Esophagus muscularis mucosa (tissue), 4 donors: Measurements from ENCODE around the gene ARMC12. TPM values are rescaled to one million over a fixed set of nuclear protein-coding genes. Genes with fewer than 3 reads are reported as not detected.
"Not testable (repeated sequence)": the region's sequence is repeated elsewhere in the genome, so short reads cannot be mapped to it uniquely, and the experiment has no call there.

Experiments
- DNase-seq: peaks from one replicate; pipeline ENCODE4 v3.0.0-alpha.2; 2017; ENCODE audit errors: extremely low spot score
- H3K27ac ChIP-seq, 4 donors: fragments of 200-600 bp; sonication (generic); replicated peaks in 1 of 4; 1 replicate in 3 of 4; 2 replicates in 1 of 4; pipeline ENCODE4 v1.5.1; 2016 to 2019; ENCODE audit warnings: mild to moderate bottlenecking in 1 of 4
- H3K27me3 ChIP-seq, 4 donors: fragments of 200-600 bp; sonication (generic); one replicate each; pipeline versions ENCODE4 v1.5.1 to v1.6.0; 2016 to 2019
- H3K36me3 ChIP-seq, 4 donors: fragments of 200-600 bp; sonication (generic); one replicate each; pipeline ENCODE4 v1.5.1; 2016 to 2019
- H3K4me1 ChIP-seq, 4 donors: fragments of 200-600 bp; sonication (generic); one replicate each; pipeline ENCODE4 v1.5.1; 2016 to 2019
- H3K4me3 ChIP-seq, 4 donors: fragments of 200-600 bp; sonication (generic); 1 replicate in 2 of 4; 2 replicates in 2 of 4; pipeline ENCODE4 v1.5.1; 2016 to 2019; ENCODE audit warnings: mild to moderate bottlenecking in 4 of 4, moderate library complexity in 1 of 4
- H3K9me3 ChIP-seq, 4 donors: fragments of 200-600 bp; sonication (generic); 1 replicate in 3 of 4; 2 replicates in 1 of 4; pipeline ENCODE4 v1.5.1; 2016 to 2019
- CTCF ChIP-seq, 3 experiments: fragments of 200-600 bp in 2 of 3; fragments of 450-650 bp in 1 of 3; sonication (generic) in 2 of 3; IDR thresholded peaks; one replicate each; pipeline ENCODE4 v1.5.1; 2017 to 2019; ENCODE audit warnings: antibody characterized with exemption in 3 of 3, mild to moderate bottlenecking in 2 of 3, moderate library complexity in 1 of 3
- EP300 ChIP-seq: sonication (generic); formaldehyde crosslinking; IDR thresholded peaks from one replicate; pipeline ENCODE4 v1.6.1; 2017; ENCODE audit warnings: antibody characterized with exemption
- POLR2A ChIP-seq: fragments of 450-650 bp; IDR thresholded peaks from one replicate; pipeline ENCODE4 v1.6.1; 2017; ENCODE audit warnings: antibody characterized with exemption, moderate library complexity, mild to moderate bottlenecking, low read depth
- POLR2AphosphoS5 ChIP-seq, 2 donors: sonication (generic); formaldehyde crosslinking; IDR thresholded peaks; one replicate each; pipeline ENCODE4 v1.6.1; 2017; ENCODE audit warnings: antibody characterized with exemption in 2 of 2
- WGBS: methylation state at CpG from one replicate; pipeline ENCODE4 v1.1.5; 2018; 5-methylcytosine and 5-hydroxymethylcytosine counted together
- intact Hi-C: fragments of 100-400 bp; cut with DNase I; formaldehyde crosslinking; loops from one replicate; pipeline ENCODE4 v1.15.1; 2023
- total RNA-seq, 4 donors: library from RNA; depleted of rRNA; stranded (reverse); fragments of >200 nt; gene quantifications; one replicate each; pipeline versions ENCODE4 v1.1.0 to v1.2.1, GENCODE V29; 2016

ARMC12 gene
- total RNA-seq, 4 donors from 2014 or later, result 0.50 to 1.0 (median 0.83) TPM; not detected in 1

- Histone ChIP-seq H3K36me3 (no peaks in the 10 kb centered on the region), H3K4me1 (peaks cover 21 to 42% (median 37%) of the 10 kb centered on the region in 4 donors), H3K9me3 (peaks cover 0 to 3% (median 0%) of the 10 kb centered on the region in 4 donors), H3K4me3 (no peak overlapping the region), H3K27me3 (no peaks in the 10 kb centered on the region), H3K27ac (peak overlapping the region; percentile 99 to 100 (median 99))
- intact Hi-C loops, result no loop called here
- DNase-seq, result no peak
- 92% methylated on average over 9 of the region's 9 CpGs for WGBS
- TF ChIP-seq EP300 (no peak), POLR2AphosphoS5 (IDR thresholded peaks at IDR 0.05) (no peak), CTCF (IDR thresholded peaks at IDR 0.05) (no peak), POLR2A (no peak)
These were observed 46.3 kb upstream of the ARMC12 start for GRCh38 chr6:35690484-35690883.

GRCh38 chr6:35691027-35691824 lies 45.6 kb upstream of the ARMC12 start:
- no peaks in the 10 kb centered on the region for H3K27me3 ChIP-seq
- intact Hi-C loops, result no loop called here
- H3K36me3 ChIP-seq, result no peaks in the 10 kb centered on the region
- WGBS, result 49% methylated on average over 10 of the region's 10 CpGs
- H3K4me1 ChIP-seq, result peaks cover 21 to 40% (median 37%) of the 10 kb centered on the region in 4 donors
- H3K9me3 ChIP-seq, result peaks cover 0 to 3% (median 0%) of the 10 kb centered on the region in 4 donors
- no peak for TF ChIP-seq EP300
- peak; percentile 87 to 92 for TF ChIP-seq POLR2AphosphoS5 (IDR thresholded peaks at IDR 0.05)
- DNase-seq, result peak; percentile 96
- no peak overlapping the region for H3K4me3 ChIP-seq
- H3K27ac ChIP-seq, result peak overlapping the region; percentile 99 to 100 (median 99)

GRCh38 chr6:35694462-35694861 lies 42.4 kb upstream of the ARMC12 start:
- H3K36me3 ChIP-seq, result no peaks in the 10 kb centered on the region
- no peak overlapping the region for H3K27ac ChIP-seq
- no peak overlapping the region for H3K4me3 ChIP-seq
- peaks cover 16 to 34% (median 31%) of the 10 kb centered on the region in 4 donors for H3K4me1 ChIP-seq
- no peak for TF ChIP-seq EP300
- TF ChIP-seq CTCF (IDR thresholded peaks at IDR 0.05), result no peak
- TF ChIP-seq POLR2A, result no peak
- TF ChIP-seq POLR2AphosphoS5 (IDR thresholded peaks at IDR 0.05), result no peak
- intact Hi-C loops, result no loop called here
- 82% methylated on average over 2 of the region's 2 CpGs for WGBS
- no peak for DNase-seq
- H3K27me3 ChIP-seq, result no peaks in the 10 kb centered on the region
- peaks cover 0 to 3% (median 0%) of the 10 kb centered on the region in 4 donors for H3K9me3 ChIP-seq

- H3K27ac ChIP-seq, H3K4me1 ChIP-seq, H3K4me3 ChIP-seq, intact Hi-C loops, H3K27me3 ChIP-seq, H3K36me3 ChIP-seq, DNase-seq, H3K9me3 ChIP-seq: not testable (repeated sequence)
- 97% methylated on average over 7 of the region's 7 CpGs for WGBS
These were observed 38.4 kb upstream of the ARMC12 start for GRCh38 chr6:35698430-35698829.

GRCh38 chr6:35698858-35699257 lies 38.0 kb upstream of the ARMC12 start:
- Histone ChIP-seq H3K27ac (no peak overlapping the region), H3K4me3 (no peak overlapping the region), H3K4me1 (no peaks in the 10 kb centered on the region), H3K27me3 (no peaks in the 10 kb centered on the region), H3K36me3 (no peaks in the 10 kb centered on the region), H3K9me3 (peaks cover 0 to 3% (median 0%) of the 10 kb centered on the region in 4 donors)
- intact Hi-C loops, result no loop called here
- TF ChIP-seq POLR2A (no peak), EP300 (no peak), CTCF (IDR thresholded peaks at IDR 0.05) (no peak), POLR2AphosphoS5 (IDR thresholded peaks at IDR 0.05) (no peak)
- WGBS, result 88% methylated on average over 2 of the region's 3 CpGs
- DNase-seq, result no peak
